ENCODE data around the gene PGAM2.
"Not testable (repeated sequence)": the region's sequence is repeated elsewhere in the genome, so short reads cannot be mapped to it uniquely, and the experiment has no call there.

PGAM2 gene

DNA sequence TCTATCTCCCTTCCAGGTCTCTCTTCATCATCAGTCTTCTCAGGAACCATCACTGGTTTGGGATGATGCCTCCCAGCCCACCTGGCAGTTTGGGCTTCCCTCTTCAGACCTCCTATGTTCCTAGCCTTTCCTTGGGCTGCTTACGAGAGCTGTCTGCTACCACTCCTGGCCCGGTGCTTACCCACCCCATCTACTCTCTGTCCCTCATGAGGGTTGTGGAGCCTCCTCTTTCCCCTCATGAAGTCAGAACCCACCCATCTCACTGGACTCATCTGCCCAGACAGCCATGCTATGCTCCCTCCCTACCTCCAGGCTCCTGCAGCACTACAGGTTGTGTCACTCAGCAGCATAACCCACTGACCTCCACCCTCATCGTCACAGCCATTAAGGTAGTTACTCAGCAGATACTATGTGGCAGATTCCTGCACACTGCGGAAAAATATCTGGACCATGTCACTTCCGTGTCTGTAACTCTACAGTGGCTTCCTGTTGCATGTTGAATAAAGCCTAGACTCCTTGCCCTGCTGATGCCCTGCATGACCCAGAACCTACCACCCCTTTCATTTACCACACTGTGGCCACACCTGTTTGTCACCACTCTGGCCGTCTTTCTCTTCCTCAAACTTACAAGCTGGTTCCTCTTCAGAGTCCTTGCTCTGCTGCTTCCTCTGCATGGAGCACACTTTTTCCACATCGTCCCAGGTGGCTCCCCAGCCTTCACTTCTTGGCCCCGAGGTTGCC lies 18.9 kb downstream of the PGAM2 start:
- Histone ChIP-seq H3K4me3 (ENCODE audit: low read length) (no peak overlapping the region), H3K36me3 (ENCODE audit: control insufficient read depth, insufficient read depth, low read length) (peaks cover 5% of the 10 kb centered on the region), H3K9me3 (ENCODE audit: control insufficient read depth, low read length) (no peaks in the 10 kb centered on the region), H3K9ac (ENCODE audit: low read length) (no peak overlapping the region), H3K27me3 (ENCODE audit: control insufficient read depth, insufficient read depth, low read length) (no peaks in the 10 kb centered on the region), H3K4me1 (ENCODE audit: control insufficient read depth, insufficient read depth, low read length) (peaks cover 55% of the 10 kb centered on the region)

DNA sequence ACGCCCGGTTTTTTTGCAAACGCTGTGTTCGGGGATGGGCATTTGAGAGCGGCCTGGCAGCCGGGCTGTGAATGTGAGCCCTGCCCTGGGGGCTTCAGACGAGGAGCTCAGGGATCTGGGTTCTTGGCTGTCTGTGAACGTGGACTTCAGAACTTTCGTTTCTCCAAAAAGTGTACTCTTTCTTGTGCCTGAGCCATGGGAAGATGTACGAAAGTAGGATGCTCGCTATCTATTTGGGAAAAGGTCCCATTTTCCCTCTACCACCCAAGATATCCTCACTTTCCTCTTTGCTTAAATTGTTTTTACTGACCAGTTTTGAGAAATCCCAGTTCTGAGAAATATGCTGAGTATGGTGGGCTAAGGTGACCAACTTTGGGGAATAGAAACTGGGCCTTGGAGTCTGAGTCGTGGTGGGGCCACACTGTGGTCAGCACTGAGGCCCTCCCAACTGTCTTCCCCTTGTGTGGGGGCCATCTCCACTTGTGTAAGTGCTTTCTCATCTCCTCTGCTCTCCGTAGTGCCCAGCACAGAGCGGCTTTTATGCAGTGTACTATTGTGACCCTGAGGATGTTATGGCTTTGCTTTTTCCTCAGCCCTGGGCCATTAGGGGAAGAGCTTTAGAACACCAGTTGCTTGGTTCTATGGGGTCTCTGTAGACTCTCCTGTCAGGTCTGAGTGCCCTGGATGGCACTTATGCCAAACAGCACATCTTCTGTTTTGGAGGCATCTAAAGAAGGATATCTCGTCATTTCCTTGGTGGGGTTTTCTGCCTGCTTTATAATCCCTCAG lies 19.9 kb downstream of the PGAM2 start:
- H3K36me3 ChIP-seq (ENCODE audit: control insufficient read depth, insufficient read depth, low read length) = peaks cover under 1% of the 10 kb centered on the region
- peak overlapping the region; percentile 88 for H3K9ac ChIP-seq (ENCODE audit: low read length)
- peak overlapping the region; percentile 76 for H3K4me3 ChIP-seq (ENCODE audit: low read length)
- H3K4me1 ChIP-seq (ENCODE audit: control insufficient read depth, insufficient read depth, low read length) = peaks cover 55% of the 10 kb centered on the region
- H3K27me3 ChIP-seq (ENCODE audit: control insufficient read depth, insufficient read depth, low read length) = no peaks in the 10 kb centered on the region
- no peaks in the 10 kb centered on the region for H3K9me3 ChIP-seq (ENCODE audit: control insufficient read depth, low read length)

DNA sequence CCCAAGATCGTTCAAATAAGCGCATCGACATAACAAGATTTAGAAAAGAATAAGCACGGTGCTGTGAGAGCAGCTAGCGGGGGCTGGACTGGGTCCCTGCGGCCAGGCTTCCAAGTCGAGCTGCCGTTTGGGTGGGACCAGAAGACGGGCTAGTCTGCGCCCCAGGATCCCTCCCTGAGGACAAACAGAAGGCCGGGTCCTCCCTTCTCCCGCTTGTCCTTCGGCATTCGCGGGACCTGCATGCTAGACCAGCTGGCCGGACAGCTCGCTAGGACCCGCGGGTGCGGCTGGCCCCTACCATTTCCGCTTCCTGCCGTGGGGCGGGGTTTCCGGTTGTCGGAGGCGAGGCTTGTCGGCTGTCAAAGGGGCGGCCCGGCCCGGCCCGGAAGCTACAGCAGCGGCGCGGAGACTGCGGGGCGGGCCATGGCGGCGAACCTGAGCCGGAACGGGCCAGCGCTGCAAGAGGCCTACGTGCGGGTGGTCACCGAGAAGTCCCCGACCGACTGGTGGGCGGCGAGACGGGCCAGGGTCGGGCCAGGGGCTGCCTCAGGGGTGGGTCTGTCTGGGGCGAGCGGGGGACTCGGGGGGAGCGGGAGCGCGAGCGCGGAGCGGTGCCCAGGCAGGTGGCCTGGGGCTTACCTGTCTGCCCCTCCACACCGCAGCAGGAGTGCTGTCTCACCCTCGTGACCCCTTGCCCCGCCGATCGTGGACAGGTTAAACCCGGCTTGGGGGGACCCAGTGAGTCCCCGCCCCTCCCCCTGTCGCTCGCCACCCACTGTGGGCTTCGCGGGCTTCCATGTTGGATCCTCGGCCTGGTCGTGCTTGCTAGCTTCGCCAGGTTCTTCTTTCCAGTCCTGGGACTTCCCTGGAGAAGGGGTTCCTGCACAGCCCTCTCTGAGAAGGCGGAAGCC lies 20.8 kb downstream of the PGAM2 start, which contains the start of gene DBNL:
TSS of gene DBNL (plus strand) at position 388 of the 911 bp plus-strand sequence. CDS start at position 424, 36 bp downstream.
- no peaks in the 10 kb centered on the region for H3K36me3 ChIP-seq (ENCODE audit: control insufficient read depth, insufficient read depth, low read length)
- H3K27me3 ChIP-seq (ENCODE audit: control insufficient read depth, insufficient read depth, low read length) = no peaks in the 10 kb centered on the region
- peak within 1 kb of the TSS; percentile 88 for H3K9ac ChIP-seq (ENCODE audit: low read length)
- H3K9me3 ChIP-seq (ENCODE audit: control insufficient read depth, low read length) = no peaks in the 10 kb centered on the region
- peak within 1 kb of the TSS; percentile 76 for H3K4me3 ChIP-seq (ENCODE audit: low read length)
- peaks cover 48% of the 10 kb centered on the region for H3K4me1 ChIP-seq (ENCODE audit: control insufficient read depth, insufficient read depth, low read length)

DNA sequence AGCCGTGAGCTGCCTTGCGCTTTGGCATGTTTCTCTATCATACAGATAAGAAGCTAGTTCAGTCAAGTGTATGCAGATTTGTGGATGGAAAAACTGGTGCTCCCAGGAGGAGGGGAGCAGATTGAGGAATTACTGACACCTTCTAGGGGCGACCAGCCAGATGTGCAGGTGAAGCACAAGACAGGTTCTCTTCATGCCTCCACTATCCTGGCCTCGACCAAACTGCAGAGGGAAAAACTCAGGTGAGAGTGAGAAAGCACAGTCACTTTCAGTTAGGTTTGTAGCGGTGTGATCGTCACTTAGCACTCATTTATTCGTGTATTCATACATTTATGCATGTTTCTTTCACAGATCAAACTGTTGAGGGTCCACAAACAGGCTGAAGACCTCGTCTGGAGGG lies 21.5 kb downstream of the PGAM2 start:
- Histone ChIP-seq H3K27me3 (ENCODE audit: control insufficient read depth, insufficient read depth, low read length) (no peaks in the 10 kb centered on the region), H3K9me3 (ENCODE audit: control insufficient read depth, low read length) (no peaks in the 10 kb centered on the region), H3K4me3 (ENCODE audit: low read length) (peak overlapping the region; percentile 76), H3K9ac (ENCODE audit: low read length) (peak overlapping the region; percentile 88), H3K4me1 (ENCODE audit: control insufficient read depth, insufficient read depth, low read length) (peaks cover 41% of the 10 kb centered on the region), H3K36me3 (ENCODE audit: control insufficient read depth, insufficient read depth, low read length) (no peaks in the 10 kb centered on the region)

DNA sequence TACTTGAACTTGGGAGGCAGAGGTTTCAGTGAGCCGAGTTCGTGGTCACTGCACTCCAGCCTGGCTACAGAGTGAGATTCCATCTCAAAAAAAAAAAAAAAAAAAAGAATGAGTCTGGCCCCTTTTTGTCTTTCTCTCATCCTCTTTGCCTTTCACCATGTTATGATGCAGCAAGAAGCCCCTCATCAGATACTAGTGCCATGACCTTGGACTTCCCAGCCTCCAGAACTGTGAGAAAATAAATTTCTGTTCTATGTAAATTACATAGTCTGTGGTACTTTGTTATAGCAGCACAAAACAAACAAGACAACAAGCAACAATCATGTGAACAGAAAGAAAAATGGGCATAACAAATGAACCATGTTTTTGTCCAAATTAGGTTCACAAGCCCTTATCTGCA lies 23.1 kb downstream of the PGAM2 start:
- Histone ChIP-seq H3K9me3 (ENCODE audit: control insufficient read depth, low read length) (no peaks in the 10 kb centered on the region), H3K36me3 (ENCODE audit: control insufficient read depth, insufficient read depth, low read length) (no peaks in the 10 kb centered on the region), H3K9ac (ENCODE audit: low read length) (no peak overlapping the region), H3K4me3 (ENCODE audit: low read length) (no peak overlapping the region), H3K27me3 (ENCODE audit: control insufficient read depth, insufficient read depth, low read length) (no peaks in the 10 kb centered on the region), H3K4me1 (ENCODE audit: control insufficient read depth, insufficient read depth, low read length) (peaks cover 27% of the 10 kb centered on the region)

DNA sequence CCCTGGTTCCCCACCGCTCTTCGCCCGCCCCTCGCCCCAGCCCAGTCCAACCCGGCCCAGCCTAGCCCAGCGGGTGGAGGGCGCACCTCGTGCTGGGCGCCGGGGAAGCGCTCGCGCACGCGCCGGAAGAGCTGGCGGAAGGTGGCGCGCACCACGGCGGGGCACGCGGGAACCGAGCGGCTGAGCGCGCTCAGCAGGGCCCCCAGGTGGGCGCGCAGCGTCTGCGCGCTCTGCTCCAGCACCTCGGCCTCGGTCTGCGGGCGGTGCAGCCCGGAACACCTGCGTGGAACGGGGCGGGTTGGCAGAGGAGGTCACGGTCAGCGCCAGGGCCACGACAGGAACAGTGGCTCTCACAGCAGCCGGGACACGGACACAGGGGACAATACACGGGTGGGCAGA lies 24.9 kb downstream of the PGAM2 start:
- not testable (repeated sequence) for H3K9ac ChIP-seq (ENCODE audit: low read length); H3K4me3 ChIP-seq (ENCODE audit: low read length)

DNA sequence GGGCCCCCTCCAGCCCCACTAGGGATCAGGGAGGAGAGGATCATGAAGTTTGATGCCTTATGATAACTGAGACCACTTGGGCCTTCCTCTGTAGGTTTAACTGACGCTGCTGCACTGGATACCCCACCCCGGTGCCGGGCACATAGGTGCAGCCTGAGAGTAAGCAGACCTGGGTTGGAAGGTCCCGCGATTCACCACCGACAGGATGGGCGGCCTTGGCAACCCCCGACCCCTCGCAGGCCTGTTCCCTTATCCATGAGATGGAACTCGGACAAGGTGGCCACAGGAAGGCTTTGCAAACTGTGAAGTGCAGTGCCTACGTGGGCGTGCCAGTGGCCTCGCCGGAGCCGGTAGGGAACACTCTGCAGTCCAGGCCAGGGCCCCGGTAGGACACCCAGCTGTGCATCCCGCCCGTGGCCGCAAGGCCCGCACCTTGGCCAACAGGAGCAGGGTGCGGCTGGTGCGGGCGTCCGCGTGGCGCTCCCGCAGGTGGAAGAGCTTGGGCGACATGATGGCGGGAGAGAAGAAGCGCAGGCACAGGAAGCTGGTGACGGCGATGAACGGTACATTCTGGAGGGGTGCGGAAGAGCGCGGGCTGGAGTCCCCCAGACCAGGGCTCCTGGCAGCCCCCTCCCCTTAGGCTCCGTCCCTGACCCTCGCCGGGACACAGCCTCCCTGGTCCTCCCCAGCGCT lies 25.4 kb downstream of the PGAM2 start:
- H3K9me3 ChIP-seq (ENCODE audit: control insufficient read depth, low read length); H3K4me1 ChIP-seq (ENCODE audit: control insufficient read depth, insufficient read depth, low read length); H3K9ac ChIP-seq (ENCODE audit: low read length); H3K36me3 ChIP-seq (ENCODE audit: control insufficient read depth, insufficient read depth, low read length); H3K4me3 ChIP-seq (ENCODE audit: low read length); H3K27me3 ChIP-seq (ENCODE audit: control insufficient read depth, insufficient read depth, low read length): not testable (repeated sequence)

More for the DNA sequence above, 24.9 kb downstream of the PGAM2 start:
- not testable (repeated sequence) for H3K27me3 ChIP-seq (ENCODE audit: control insufficient read depth, insufficient read depth, low read length); H3K9me3 ChIP-seq (ENCODE audit: control insufficient read depth, low read length); H3K36me3 ChIP-seq (ENCODE audit: control insufficient read depth, insufficient read depth, low read length)
- H3K4me1 ChIP-seq (ENCODE audit: control insufficient read depth, insufficient read depth, low read length) = peaks cover 10% of the 10 kb centered on the region

DNA sequence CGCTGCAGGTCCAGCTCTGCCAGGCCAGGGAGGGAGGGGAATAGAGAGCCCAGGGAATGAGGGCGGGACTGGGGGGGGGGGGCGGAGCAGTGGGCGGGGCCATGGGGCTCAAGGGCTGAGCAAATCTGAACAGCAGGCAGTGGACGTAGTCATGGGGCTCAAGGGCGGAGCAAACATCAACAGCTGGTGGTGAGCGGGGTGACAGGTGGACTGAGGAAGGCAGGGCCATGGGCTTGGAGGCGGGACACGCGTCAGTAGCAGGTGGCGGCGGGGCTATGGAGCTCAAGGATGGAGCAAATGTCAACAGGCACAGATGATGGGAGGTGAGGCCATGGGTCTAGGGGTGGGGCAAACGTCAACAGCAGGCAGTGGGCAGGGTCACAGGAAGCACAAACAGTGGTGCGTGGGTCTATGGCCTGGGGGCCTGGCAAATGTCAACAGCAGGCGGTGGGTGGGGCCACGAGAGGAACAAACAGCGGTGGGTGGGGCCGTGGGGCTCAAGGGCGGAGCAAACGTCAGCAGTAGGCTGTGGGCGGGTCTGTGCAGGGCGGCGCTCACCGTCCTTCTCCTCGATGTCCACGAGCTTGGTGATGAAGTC lies 26.3 kb downstream of the PGAM2 start:
- H3K4me1 ChIP-seq (ENCODE audit: control insufficient read depth, insufficient read depth, low read length); H3K9me3 ChIP-seq (ENCODE audit: control insufficient read depth, low read length); H3K27me3 ChIP-seq (ENCODE audit: control insufficient read depth, insufficient read depth, low read length); H3K36me3 ChIP-seq (ENCODE audit: control insufficient read depth, insufficient read depth, low read length); H3K4me3 ChIP-seq (ENCODE audit: low read length); H3K9ac ChIP-seq (ENCODE audit: low read length): not testable (repeated sequence)

DNA sequence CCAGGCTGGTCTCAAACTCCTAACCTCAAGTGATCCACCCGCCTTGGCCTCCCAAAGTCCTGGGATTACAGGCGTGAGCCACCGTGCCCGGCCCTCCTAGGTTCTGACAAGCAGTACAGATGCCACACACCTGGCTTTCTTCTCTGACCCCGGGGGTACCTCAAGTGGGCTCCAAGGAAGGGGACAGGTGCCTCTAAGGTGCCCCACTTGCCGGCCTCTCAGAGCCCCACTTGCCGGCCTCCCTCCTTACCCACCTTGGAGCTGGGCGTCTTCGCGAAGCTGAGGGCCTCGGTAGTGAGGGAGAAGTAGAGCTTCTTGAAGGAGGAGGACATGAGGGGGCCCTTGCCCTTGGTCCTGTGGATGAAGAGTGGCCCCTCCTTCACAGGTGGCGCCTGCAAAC lies 26.8 kb downstream of the PGAM2 start:
- not testable (repeated sequence) for H3K36me3 ChIP-seq (ENCODE audit: control insufficient read depth, insufficient read depth, low read length); H3K27me3 ChIP-seq (ENCODE audit: control insufficient read depth, insufficient read depth, low read length); H3K9me3 ChIP-seq (ENCODE audit: control insufficient read depth, low read length); H3K9ac ChIP-seq (ENCODE audit: low read length); H3K4me1 ChIP-seq (ENCODE audit: control insufficient read depth, insufficient read depth, low read length); H3K4me3 ChIP-seq (ENCODE audit: low read length)

DNA sequence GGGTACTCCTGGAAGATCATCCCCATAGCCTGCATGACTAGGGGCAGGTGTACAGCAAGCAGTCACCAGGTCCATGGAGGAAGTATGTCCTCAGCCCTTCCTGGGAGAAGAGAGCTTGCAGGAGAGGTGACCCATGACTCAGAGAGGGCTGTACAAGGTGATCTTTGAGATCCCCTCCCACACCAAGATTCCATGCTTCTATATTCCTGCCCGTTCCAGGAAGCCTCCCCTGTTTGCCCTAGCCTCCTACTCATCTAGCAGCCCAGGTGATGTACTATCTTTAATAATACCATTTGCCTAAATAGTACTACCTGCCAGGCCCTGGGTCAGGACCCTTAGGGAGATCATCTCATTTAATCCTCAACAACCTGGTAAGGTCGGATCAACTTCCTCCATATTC lies 27.4 kb downstream of the PGAM2 start:
- H3K9me3 ChIP-seq (ENCODE audit: control insufficient read depth, low read length); H3K9ac ChIP-seq (ENCODE audit: low read length); H3K4me3 ChIP-seq (ENCODE audit: low read length); H3K36me3 ChIP-seq (ENCODE audit: control insufficient read depth, insufficient read depth, low read length); H3K27me3 ChIP-seq (ENCODE audit: control insufficient read depth, insufficient read depth, low read length); H3K4me1 ChIP-seq (ENCODE audit: control insufficient read depth, insufficient read depth, low read length): not testable (repeated sequence)

DNA sequence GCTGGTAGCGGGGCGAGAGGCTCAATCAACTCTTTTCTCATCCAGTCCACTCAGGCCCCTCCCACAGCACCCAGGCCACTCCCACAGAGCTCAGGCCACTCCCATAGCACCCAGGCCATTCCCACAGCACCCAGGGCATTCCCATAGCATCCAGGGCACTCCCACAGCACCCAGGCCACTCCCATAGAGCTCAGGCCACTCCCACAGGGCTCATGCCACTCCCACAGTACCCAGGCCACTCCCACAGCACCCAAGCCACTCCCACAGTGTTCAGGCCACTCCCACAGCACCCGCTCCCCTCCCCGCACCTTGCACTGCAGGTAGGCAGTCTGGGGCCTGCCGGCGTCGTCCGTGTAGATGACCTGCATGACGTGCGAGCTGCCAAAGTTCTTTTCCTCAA lies 29.0 kb downstream of the PGAM2 start:
- not testable (repeated sequence) for H3K27me3 ChIP-seq (ENCODE audit: control insufficient read depth, insufficient read depth, low read length); H3K9ac ChIP-seq (ENCODE audit: low read length); H3K4me3 ChIP-seq (ENCODE audit: low read length); H3K4me1 ChIP-seq (ENCODE audit: control insufficient read depth, insufficient read depth, low read length); H3K9me3 ChIP-seq (ENCODE audit: control insufficient read depth, low read length); H3K36me3 ChIP-seq (ENCODE audit: control insufficient read depth, insufficient read depth, low read length)

Data from mucosa of stomach (tissue), 1 donor.